AG09309 (cell line): ENCODE data around the gene NPHP1.
"Not testable (repeated sequence)": the region's sequence is repeated elsewhere in the genome, so short reads cannot be mapped to it uniquely, and the experiment has no call there.

Source experiments
- DNase-seq: peaks from one replicate; pipeline ENCODE4 v3.0.0-alpha.2; 2010; ENCODE audit warnings: low read depth
- H3K4me3 ChIP-seq: 2 replicates; pipeline ENCODE4 v1.5.1; 2011; ENCODE audit warnings: mild to moderate bottlenecking, low read depth, low read length, moderate library complexity; ENCODE audit not compliant: control insufficient read depth
- TF ChIP-seq, protein P1 (sequence below): IDR thresholded peaks from 2 replicates; pipeline ENCODE4 v1.5.1; 2011; ENCODE audit warnings: mild to moderate bottlenecking, low read depth, low read length, inconsistent platforms; ENCODE audit not compliant: insufficient read depth, control insufficient read depth; ENCODE audit errors: missing control alignments

The NPHP1 gene

DNA sequence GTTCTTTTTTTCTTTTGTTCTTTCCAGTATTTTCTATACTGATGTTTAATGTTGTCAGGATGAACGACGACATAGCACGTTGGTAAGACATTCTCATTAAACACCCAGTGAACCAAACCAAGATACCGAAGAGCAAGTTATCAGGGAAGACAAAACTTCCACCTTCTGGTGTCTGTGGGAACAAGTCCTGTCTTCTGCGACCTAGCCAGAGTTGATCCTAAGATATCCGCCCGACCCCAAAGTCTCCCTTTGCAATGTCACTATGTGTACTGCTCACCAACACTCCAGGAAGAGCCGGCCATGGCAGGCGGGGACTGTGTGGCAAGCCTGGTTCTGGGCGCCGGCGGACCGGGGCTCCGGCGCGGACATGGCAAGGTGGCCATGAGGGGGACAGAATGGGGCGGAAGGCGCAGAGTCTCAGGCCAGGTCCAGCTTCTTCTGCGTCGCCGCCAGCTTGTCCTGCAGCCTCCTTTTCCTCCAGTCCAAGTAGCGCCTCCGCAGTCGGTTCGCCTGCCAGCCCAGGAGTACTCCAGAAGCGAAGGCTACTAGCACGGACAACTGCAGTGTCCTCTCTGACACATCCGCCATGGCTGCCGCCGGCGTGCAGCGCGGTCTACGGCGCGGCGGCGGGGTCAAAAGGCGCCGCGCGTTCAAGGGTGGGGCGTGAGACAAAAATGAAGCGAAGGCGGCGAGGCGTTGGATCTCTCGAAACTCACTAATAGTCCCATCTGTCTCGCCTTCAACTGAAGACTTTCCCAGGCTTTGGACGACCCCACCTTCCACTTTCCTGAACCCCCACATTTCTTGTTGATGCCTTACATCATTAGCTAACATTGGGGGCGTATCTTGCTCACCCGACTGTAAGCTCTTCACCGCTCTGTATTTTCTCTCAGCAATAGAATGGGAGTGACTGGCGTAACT is 7.4 kb upstream of the NPHP1 start, which contains the start of gene MTLN:
MTLN (minus strand) TSS at position 610 of the 921 bp plus-strand sequence; CDS start at position 588, 22 bp downstream.
- peak within 1 kb of the TSS; percentile 52 for H3K4me3 ChIP-seq
- TF ChIP-seq, protein P1, sequence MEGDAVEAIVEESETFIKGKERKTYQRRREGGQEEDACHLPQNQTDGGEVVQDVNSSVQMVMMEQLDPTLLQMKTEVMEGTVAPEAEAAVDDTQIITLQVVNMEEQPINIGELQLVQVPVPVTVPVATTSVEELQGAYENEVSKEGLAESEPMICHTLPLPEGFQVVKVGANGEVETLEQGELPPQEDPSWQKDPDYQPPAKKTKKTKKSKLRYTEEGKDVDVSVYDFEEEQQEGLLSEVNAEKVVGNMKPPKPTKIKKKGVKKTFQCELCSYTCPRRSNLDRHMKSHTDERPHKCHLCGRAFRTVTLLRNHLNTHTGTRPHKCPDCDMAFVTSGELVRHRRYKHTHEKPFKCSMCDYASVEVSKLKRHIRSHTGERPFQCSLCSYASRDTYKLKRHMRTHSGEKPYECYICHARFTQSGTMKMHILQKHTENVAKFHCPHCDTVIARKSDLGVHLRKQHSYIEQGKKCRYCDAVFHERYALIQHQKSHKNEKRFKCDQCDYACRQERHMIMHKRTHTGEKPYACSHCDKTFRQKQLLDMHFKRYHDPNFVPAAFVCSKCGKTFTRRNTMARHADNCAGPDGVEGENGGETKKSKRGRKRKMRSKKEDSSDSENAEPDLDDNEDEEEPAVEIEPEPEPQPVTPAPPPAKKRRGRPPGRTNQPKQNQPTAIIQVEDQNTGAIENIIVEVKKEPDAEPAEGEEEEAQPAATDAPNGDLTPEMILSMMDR = no peak
- no peak for DNase-seq

DNA sequence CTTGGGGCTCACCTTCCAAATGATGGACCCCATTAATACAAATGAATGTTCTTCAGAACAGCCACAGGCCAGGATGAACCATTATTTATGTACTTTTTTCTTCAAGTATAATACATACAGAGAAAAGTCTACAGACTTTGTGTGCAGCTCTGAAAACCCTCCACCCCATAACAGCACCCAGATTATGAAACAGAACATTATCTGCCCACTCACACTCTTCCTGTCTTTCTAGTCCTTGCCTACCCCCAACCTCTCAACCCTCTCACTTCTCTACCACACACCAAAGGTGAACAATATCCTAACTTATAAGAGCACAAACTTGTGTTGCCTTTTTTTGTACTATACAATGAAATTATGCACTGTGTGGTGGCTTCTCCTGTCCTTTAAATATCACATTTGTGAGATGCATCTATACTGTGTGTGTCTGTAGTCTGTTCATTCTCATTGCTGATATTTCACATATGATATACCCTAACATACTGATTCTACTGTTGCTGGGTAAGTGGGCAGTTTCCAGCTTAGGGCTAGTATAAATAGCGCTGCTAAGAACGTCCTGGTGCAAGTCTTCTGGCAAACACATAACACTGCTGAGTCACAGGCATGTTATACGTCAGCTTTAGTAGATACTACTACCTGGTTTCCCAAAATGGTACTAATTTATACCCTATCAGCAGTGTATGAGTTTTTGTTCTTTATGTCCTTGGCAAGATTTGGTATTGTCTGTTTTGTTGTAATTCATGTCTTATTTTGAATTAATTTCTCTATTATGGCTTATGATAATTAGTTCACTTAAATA is 1.0 kb upstream of the NPHP1 start:
- DNase-seq = no peak
- no peak overlapping the region for H3K4me3 ChIP-seq
- TF ChIP-seq, protein P1 = no peak

DNA sequence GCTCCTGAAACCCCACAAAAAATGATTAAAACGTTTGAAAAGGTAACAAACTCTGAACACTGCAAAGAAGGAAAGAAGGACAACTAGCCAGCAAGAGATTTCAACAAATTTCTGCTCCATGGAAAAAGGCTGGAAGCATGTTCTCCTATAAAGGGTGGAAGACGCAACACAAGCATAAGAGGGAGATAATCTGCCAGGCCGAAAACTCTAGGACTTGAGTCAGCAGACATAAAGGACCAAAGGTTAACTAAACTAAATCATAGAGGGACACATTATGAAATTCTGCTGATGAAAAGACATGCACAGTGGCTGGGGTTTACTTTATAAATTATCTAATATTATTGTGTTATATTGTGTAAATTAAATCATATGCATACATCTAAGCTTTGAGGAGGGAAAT is 6.8 kb downstream of the NPHP1 start:
- no peak for DNase-seq
- TF ChIP-seq, protein P1 = no peak
- no peak overlapping the region for H3K4me3 ChIP-seq

DNA sequence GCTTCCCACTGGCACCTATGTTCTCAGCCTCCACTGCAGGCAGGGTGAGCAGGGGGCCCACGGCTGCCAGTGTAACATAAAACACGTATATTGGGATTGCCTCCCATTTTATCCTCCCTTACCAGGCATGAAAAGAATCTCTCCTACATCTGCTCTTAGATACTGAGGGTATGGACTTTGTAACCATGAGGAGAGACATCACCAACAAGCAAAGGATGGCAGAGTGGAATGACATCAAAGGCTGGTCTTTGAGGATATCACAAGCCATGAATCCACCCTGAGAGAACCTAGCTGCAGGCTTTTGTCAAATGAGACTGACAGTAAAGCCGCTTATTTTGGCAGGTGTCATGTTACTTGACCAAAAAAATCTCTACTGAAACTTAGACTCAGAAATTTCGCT is 7.4 kb downstream of the NPHP1 start:
- H3K4me3 ChIP-seq = no peak overlapping the region
- TF ChIP-seq, protein P1 = no peak
- no peak for DNase-seq

DNA sequence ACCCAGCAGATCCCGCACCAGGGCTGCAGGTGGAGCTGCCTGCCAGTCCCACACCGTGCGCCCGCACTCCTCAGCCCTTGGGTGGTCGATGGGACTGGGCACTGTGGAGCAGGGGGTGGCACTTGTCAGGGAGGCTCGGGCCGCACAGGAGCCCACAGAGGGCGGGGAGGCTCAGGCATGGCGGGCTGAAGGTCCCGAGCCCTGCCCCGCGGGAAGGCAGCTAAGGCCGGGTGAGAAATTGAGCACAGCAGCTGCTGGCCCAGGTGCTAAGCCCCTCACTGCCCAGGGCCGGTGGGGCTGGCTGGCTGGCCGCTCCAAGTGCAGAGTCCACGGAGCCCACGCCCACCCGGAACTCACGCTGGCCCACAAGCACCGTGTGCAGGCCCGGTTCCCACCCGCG is 14.6 kb downstream of the NPHP1 start:
- not testable (repeated sequence) for H3K4me3 ChIP-seq, DNase-seq

DNA sequence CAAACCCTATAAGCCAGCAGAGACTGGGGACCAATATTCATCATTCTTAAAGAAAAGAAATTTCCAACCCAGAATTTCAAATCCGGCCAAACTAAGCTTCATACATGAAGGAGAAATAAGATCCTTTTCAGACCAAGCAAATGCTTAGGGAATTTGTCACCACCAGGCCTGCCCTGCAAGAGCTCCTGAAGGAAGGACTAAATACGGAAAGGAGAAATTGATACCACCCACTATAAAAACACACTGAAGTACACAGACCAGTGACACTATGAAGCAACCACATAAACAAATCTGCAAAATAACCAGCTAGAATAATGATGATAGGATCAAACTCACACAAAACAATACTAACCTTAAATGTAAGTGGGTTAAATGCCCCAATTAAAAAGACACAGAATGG is 22.4 kb downstream of the NPHP1 start:
- no peak overlapping the region for H3K4me3 ChIP-seq
- TF ChIP-seq, protein P1 = no peak
- DNase-seq = no peak

DNA sequence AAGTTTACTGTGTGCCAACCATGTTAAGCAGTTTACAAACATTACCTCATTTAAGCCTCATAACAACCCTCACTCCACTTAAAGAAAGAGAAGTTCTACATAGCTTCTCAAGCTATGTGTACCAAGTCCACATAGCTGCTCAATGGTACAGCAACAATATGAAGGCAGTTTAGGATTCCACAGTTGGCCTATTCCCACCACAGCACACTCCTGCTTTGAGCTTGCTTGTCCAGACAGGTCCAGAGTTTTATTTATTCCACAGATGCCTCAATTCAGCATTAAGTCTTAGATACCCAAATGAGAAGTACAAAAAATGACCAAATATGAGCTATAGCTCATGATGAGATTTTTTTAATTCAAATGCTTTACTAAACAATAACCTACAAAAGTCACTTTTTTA is 24.8 kb downstream of the NPHP1 start:
- H3K4me3 ChIP-seq = no peak overlapping the region
- TF ChIP-seq, protein P1 = no peak
- no peak for DNase-seq
